Activated CD8-positive, alpha-beta T cell treated with anti-CD3 and anti-CD28 coated beads, Interleukin-2, amount 10 ng/mL, durations not matched to agents 7 days and 5 days (primary cell): ENCODE results near the gene MRPL23. TPM values are rescaled to one million over a fixed set of nuclear protein-coding genes. Genes with fewer than 3 reads are reported as not detected.

Source experiments
- ATAC-seq: fragments of 150-1000 bp; cut with Tn5 transposase; one replicate; pipeline ENCODE4 v1.10.0; 2021; ENCODE audit warnings: moderate library complexity
- CTCF ChIA-PET: fragments of 350-600 bp; sonication (Branson Sonifier 250); formaldehyde crosslinking; loops from one replicate; lab custom pipeline; 2021; ENCODE audit warnings: antibody characterized with exemption; lab: Charles Lee
- POLR2A ChIA-PET: fragments of 350-600 bp; sonication (Branson Sonifier 250); formaldehyde crosslinking; loops from one replicate; lab custom pipeline; 2021; ENCODE audit warnings: antibody characterized with exemption; lab: Charles Lee
- DNase-seq: peaks from one replicate; pipeline ENCODE4 v3.0.0-alpha.2; 2020
- H3K27ac Mint-ChIP-seq: one replicate; pipeline ENCODE4 v1.8.0; 2021; ENCODE audit warnings: mild to moderate bottlenecking, mixed read lengths
- H3K27me3 Mint-ChIP-seq: one replicate; pipeline ENCODE4 v1.8.0; 2021; ENCODE audit warnings: low read depth, mixed read lengths
- H3K36me3 Mint-ChIP-seq: one replicate; pipeline ENCODE4 v1.8.0; 2021; ENCODE audit warnings: low read depth, mixed read lengths
- H3K4me1 Mint-ChIP-seq: one replicate; pipeline ENCODE4 v1.8.0; 2021; ENCODE audit warnings: low read depth, mixed read lengths
- H3K4me3 Mint-ChIP-seq: one replicate; pipeline ENCODE4 v1.8.0; 2021; ENCODE audit warnings: mild to moderate bottlenecking, mixed read lengths
- H3K9me3 Mint-ChIP-seq: one replicate; pipeline ENCODE4 v1.8.0; 2022; ENCODE audit warnings: mixed read lengths; ENCODE audit not compliant: insufficient read depth
- total RNA-seq, 2 experiments: library from RNA; stranded (reverse); gene quantifications; one replicate each; pipeline ENCODE4 v1.2.3, GENCODE V29; 2021

Gene MRPL23
- total RNA-seq, 2 experiments from 2014 or later = 109 to 110 TPM

DNA sequence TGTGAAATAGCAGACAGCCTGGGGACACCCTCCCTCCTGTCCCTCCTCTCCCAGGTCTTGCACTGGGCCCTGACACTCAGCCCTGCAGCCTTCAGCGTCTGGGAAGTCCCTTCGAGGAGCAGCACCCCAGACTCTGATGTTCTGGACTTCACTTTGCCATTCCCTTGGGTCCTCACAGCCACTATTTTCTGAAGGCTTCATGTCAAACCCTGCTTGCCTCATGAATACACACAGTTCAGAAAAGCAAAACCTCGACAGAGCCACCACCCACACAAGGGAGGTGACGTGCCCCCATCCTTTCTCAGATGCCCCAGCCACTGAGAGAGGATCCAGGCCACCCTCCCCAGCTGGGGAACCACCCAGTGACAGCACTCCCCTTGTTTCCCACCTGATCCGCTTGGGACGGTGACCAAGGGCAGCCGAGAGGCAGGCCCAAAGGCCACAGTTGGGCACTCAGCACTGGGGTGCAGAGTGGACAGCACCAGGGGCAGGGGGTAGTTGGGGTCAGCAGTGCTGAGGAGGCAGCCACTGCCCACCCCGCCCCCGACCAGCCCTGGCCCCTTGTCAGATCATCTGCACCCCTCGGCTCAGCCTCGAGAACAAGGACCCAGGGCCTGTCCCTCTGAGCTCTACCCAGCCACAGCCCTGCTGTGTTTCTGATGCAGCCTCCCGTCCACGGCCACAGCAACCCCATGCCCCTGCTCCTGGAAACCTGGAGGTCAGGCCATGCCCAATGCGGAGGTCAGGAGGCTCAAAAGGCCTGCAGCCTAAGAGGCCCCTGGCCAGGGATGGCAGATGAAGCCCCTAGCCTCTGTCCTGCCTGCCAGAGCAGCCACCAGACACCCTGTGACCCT lies 30.8 kb upstream of the MRPL23 start:
- no peak overlapping the region for H3K4me3 Mint-ChIP-seq
- ATAC-seq = peak; percentile 13
- H3K9me3 Mint-ChIP-seq = no peaks in the 10 kb centered on the region
- H3K4me1 Mint-ChIP-seq = peaks cover 13% of the 10 kb centered on the region
- no peak overlapping the region for H3K27ac Mint-ChIP-seq
- ChIA-PET POLR2A (interaction anchor here (0.6 to 6.9 kb wide), 6 partner anchors 14 to 66 kb away, joined by 3 to 46 read pairs (median 3); partner anchors contain the start of genes LSP1 and PRR33), CTCF (interaction anchor here (1.2 to 2.3 kb wide), 4 partner anchors 25 to 83 kb away, joined by 3 to 12 read pairs (median 4); no protein-coding TSS in a partner anchor)
- no peak for DNase-seq
- no peaks in the 10 kb centered on the region for H3K36me3 Mint-ChIP-seq
- peaks cover 8% of the 10 kb centered on the region for H3K27me3 Mint-ChIP-seq

GRCh38 chr11:1916986-1917522 lies 30.1 kb upstream of the MRPL23 start:
- H3K36me3 Mint-ChIP-seq = no peaks in the 10 kb centered on the region
- peaks cover 8% of the 10 kb centered on the region for H3K27me3 Mint-ChIP-seq
- H3K4me1 Mint-ChIP-seq = peaks cover 13% of the 10 kb centered on the region
- no peak overlapping the region for H3K27ac Mint-ChIP-seq
- CTCF ChIA-PET = interaction anchor here (1.2 to 2.3 kb wide), 4 partner anchors 26 to 84 kb away, joined by 3 to 12 read pairs (median 4); no protein-coding TSS in a partner anchor
- H3K9me3 Mint-ChIP-seq = no peaks in the 10 kb centered on the region
- H3K4me3 Mint-ChIP-seq = no peak overlapping the region
- ATAC-seq (peak; percentile 25), DNase-seq (no peak)
- POLR2A ChIA-PET = interaction anchor here (0.6 to 6.9 kb wide), 6 partner anchors 13 to 66 kb away, joined by 3 to 46 read pairs (median 3); partner anchors contain the start of genes LSP1 and PRR33

GRCh38 chr11:1917523-1918435 lies 29.4 kb upstream of the MRPL23 start:
- H3K4me1 Mint-ChIP-seq = peaks cover 16% of the 10 kb centered on the region
- no peaks in the 10 kb centered on the region for H3K9me3 Mint-ChIP-seq
- ATAC-seq (no peak), DNase-seq (no peak)
- CTCF ChIA-PET = interaction anchor here (1.2 to 2.3 kb wide), 4 partner anchors 27 to 85 kb away, joined by 3 to 12 read pairs (median 4); no protein-coding TSS in a partner anchor
- POLR2A ChIA-PET = interaction anchor here (0.9 to 6.9 kb wide), 3 partner anchors 12 to 64 kb away, joined by 3 to 46 read pairs (median 4); partner anchors contain the start of genes LSP1 and PRR33
- no peak overlapping the region for H3K4me3 Mint-ChIP-seq
- H3K27me3 Mint-ChIP-seq = peaks cover 8% of the 10 kb centered on the region
- H3K27ac Mint-ChIP-seq = no peak overlapping the region
- H3K36me3 Mint-ChIP-seq = no peaks in the 10 kb centered on the region

DNA sequence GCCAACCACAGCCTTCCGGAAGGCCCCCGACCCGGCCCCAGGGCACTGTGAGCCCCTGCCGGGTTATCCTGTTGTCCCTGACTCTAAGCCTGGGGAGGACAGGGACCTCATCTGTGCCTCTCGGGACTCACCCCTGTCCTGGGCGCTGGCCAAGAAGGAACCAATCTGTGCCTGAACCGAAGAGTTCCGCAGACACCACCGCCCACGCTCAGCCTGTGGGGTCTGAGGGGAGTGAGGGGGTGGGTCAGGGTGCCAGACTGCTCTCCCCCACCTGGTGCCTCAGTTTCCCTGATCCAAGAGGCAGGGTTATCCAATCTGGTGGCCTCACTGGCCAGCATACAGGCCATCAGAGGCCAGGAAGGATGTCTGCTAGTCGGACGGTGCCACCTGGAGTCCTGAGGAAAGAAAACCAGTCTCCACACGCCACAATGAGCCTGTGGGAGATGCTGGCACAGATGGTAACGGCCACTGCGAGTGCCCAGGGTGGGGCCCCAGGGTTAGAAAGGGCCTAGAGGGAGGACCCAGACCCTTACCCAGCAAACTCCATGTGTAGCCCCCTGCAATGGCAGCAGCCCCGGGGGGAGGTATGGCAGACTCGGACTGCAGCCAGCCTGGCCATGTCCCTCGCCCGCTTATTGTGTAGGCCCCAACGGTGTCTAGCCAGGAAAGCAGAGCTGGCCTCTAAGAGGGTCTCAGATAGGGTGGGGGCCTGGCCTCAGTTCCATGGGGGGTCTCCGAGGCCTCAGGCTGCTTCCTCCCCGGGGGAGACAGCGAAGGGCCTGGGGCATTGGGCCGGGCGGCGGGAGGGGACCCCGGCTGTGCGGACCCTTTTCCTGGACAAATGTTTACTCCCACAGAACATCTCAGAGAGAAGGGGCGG lies 28.5 kb upstream of the MRPL23 start:
- no peaks in the 10 kb centered on the region for H3K9me3 Mint-ChIP-seq
- H3K4me3 Mint-ChIP-seq = no peak overlapping the region
- DNase-seq (no peak), ATAC-seq (no peak)
- peaks cover 8% of the 10 kb centered on the region for H3K27me3 Mint-ChIP-seq
- CTCF ChIA-PET = interaction anchor here (1.3 to 4.4 kb wide), 3 partner anchors 27 to 36 kb away, joined by 3 to 17 read pairs (median 12); partner anchors contain the start of gene PRR33
- no peak overlapping the region for H3K27ac Mint-ChIP-seq
- no peaks in the 10 kb centered on the region for H3K36me3 Mint-ChIP-seq
- H3K4me1 Mint-ChIP-seq = peaks cover 20% of the 10 kb centered on the region
- POLR2A ChIA-PET = interaction anchor here (6.9 kb wide), 1 partner anchor 28 kb away, joined by 46 read pairs; the partner anchor contains the start of gene PRR33

- POLR2A ChIA-PET = interaction anchor here (0.6 to 6.9 kb wide), 2 partner anchors 28 kb away, joined by 3 to 46 read pairs; partner anchors contain the start of gene PRR33
- CTCF ChIA-PET = interaction anchor here (1.3 to 4.4 kb wide), 2 partner anchors 28 to 37 kb away, joined by 3 to 17 read pairs; partner anchors contain the start of gene PRR33
- Mint-ChIP-seq H3K36me3 (no peaks in the 10 kb centered on the region), H3K9me3 (no peaks in the 10 kb centered on the region), H3K27ac (no peak within 1 kb of the TSS), H3K27me3 (peaks cover 3% of the 10 kb centered on the region), H3K4me1 (peaks cover 18% of the 10 kb centered on the region), H3K4me3 (no peak within 1 kb of the TSS)
- ATAC-seq (no peak), DNase-seq (no peak)
Observed at GRCh38 chr11:1919391-1920127, 27.6 kb upstream of the MRPL23 start, which contains the start of gene TNNT3. Gene TNNT3 (plus strand): TSS chr11:1919703. CDS start chr11:1922875, 3,172 bp downstream.

- Mint-ChIP-seq H3K4me3 (no peak overlapping the region), H3K4me1 (peaks cover 10% of the 10 kb centered on the region), H3K36me3 (no peaks in the 10 kb centered on the region), H3K9me3 (no peaks in the 10 kb centered on the region), H3K27ac (no peak overlapping the region), H3K27me3 (no peaks in the 10 kb centered on the region)
- no peak for DNase-seq
- POLR2A ChIA-PET = interaction anchor here (0.6 to 6.9 kb wide), 2 partner anchors 28 to 29 kb away, joined by 3 to 46 read pairs; partner anchors contain the start of gene PRR33
- CTCF ChIA-PET = interaction anchor here (1.1 to 4.4 kb wide), 4 partner anchors 29 to 67 kb away, joined by 3 to 17 read pairs (median 4); partner anchors contain the start of genes LSP1 and PRR33
- ATAC-seq = no peak
Observed at GRCh38 chr11:1920128-1920908, 26.8 kb upstream of the MRPL23 start.

DNA sequence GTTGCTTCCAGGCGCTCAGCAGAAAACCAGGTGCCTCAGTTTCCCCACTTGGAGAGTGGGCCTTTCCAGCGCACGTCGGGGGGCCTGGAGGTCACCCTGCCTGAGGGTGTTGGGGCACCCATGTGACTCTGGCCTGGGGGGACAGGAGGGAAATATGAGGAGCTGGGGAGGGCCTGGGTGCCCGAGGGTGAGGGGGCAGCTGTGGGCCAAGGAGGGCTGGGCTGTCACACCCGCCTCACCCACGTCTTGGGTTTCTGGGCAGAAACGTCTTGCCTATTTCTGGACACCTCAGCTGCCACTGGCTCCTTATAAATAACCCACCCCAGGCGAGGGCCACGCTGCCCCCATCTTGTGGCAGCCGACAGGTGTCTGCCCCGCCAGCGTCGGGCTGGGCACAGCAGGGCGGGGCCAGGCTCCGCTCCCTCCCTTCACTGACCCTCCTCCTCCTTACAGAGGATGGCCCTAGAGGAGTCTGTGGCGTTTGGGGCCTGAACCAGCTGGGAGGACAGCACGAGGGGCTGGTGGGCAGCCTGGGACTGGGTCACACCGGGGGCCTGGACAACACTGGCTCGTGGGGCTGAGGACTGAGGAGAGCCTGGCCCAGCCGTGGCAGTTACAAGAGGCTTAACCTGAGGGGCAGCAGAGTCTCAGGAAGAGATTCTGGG lies 26.1 kb upstream of the MRPL23 start:
- Mint-ChIP-seq H3K27me3 (no peaks in the 10 kb centered on the region), H3K27ac (no peak overlapping the region), H3K36me3 (no peaks in the 10 kb centered on the region), H3K4me3 (no peak overlapping the region), H3K9me3 (no peaks in the 10 kb centered on the region), H3K4me1 (peaks cover 6% of the 10 kb centered on the region)
- CTCF ChIA-PET = interaction anchor here (1.1 to 4.4 kb wide), 4 partner anchors 30 to 88 kb away, joined by 4 to 17 read pairs (median 7); partner anchors contain the start of genes LSP1 and PRR33
- ATAC-seq (no peak), DNase-seq (no peak)
- POLR2A ChIA-PET = interaction anchor here (6.9 kb wide), 1 partner anchor 30 kb away, joined by 46 read pairs; the partner anchor contains the start of gene PRR33

GRCh38 chr11:1921574-1922141 lies 25.5 kb upstream of the MRPL23 start:
- CTCF ChIA-PET = interaction anchor here (0.8 to 4.4 kb wide), 8 partner anchors 30 to 228 kb away, joined by 3 to 17 read pairs (median 4); partner anchors contain the start of genes LSP1 and PRR33
- H3K27me3 Mint-ChIP-seq = no peaks in the 10 kb centered on the region
- H3K36me3 Mint-ChIP-seq = no peaks in the 10 kb centered on the region
- no peak for ATAC-seq
- no peak for DNase-seq
- no peak overlapping the region for H3K27ac Mint-ChIP-seq
- POLR2A ChIA-PET = interaction anchor here (0.7 to 6.9 kb wide), 2 partner anchors 31 to 69 kb away, joined by 3 to 46 read pairs; partner anchors contain the start of gene PRR33
- H3K4me3 Mint-ChIP-seq = no peak overlapping the region
- H3K4me1 Mint-ChIP-seq = peaks cover 6% of the 10 kb centered on the region
- H3K9me3 Mint-ChIP-seq = no peaks in the 10 kb centered on the region
